GM12878 (cell line): Measurements from ENCODE around the gene TWIST1. TPM values are rescaled to one million over a fixed set of nuclear protein-coding genes. Genes with fewer than 3 reads are reported as not detected.

Experiments used
- ATAC-seq: fragments of 200-7000 bp; cut with Tn5 transposase; 3 replicates; pipeline ENCODE4 v1.9.1; 2020; ENCODE audit warnings: mild to moderate bottlenecking, moderate library complexity
- BruUV-seq: library from RNA; stranded (reverse); fragments of 400-500 nt; replicated peaks from 2 replicates; lab custom pipeline; 2021; lab: Mats Ljungman, UMichigan
- CTCF ChIA-PET: fragments of 300-600 bp; sonication (Branson Sonifier 250); formaldehyde crosslinking; extraction: SDS; loops from one replicate; lab custom pipeline; 2021; ENCODE audit warnings: inconsistent platforms; lab: Yijun Ruan, JAX
- POLR2A ChIA-PET: fragments of 350-600 bp; formaldehyde crosslinking; extraction: SDS; loops from one replicate; lab custom pipeline; 2021; ENCODE audit warnings: inconsistent platforms; lab: Charles Lee
- RAD21 ChIA-PET: fragments of 300-600 bp; sonication (Branson Sonifier 250); formaldehyde crosslinking; loops from one replicate; lab custom pipeline; 2023; ENCODE audit warnings: antibody characterized with exemption; ENCODE audit not compliant: unreplicated experiment; lab: Charles Lee
- SMC1A ChIA-PET: fragments of 300-600 bp; sonication (Branson Sonifier 250); formaldehyde crosslinking; loops from one replicate; lab custom pipeline; 2023; ENCODE audit not compliant: unreplicated experiment, uncharacterized antibody; lab: Charles Lee
- DNase-seq: peaks from one replicate; pipeline ENCODE4 v3.0.0-alpha.2; 2011; ENCODE audit warnings: low read depth, low spot score
- FAIRE-seq: peaks from 3 replicates; lab custom pipeline; 2011; peaks lifted over from hg19 to GRCh38; lab: Jason Lieb, UNC
- H2AFZ ChIP-seq: 2 replicates; pipeline ENCODE4 v1.6.0; 2011; ENCODE audit warnings: low read depth, low read length, control low read depth; ENCODE audit not compliant: control insufficient read depth
- H3K27ac ChIP-seq: 2 replicates; pipeline ENCODE4 v1.5.1; 2011; ENCODE audit warnings: control low read depth; ENCODE audit not compliant: control insufficient read depth, insufficient read depth
- H3K27me3 ChIP-seq, 2 experiments: replicated peaks in 1 of 2; 2 replicates each; pipeline versions ENCODE4 v1.6.0 to v1.6.1; 2011; ENCODE audit warnings: low read length in 1 of 2; ENCODE audit not compliant: control insufficient read depth in 2 of 2, insufficient read depth in 2 of 2
- H3K36me3 ChIP-seq, 2 experiments: 2 replicates each; pipeline ENCODE4 v1.5.1; 2011; ENCODE audit warnings: low read length in 1 of 2; ENCODE audit not compliant: control insufficient read depth in 2 of 2, insufficient read depth in 2 of 2
- H3K4me1 ChIP-seq: 2 replicates; pipeline ENCODE4 v1.6.1; 2011; ENCODE audit warnings: mild to moderate bottlenecking, low read length, moderate library complexity, mixed read lengths; ENCODE audit not compliant: control insufficient read depth, insufficient read depth
- H3K4me2 ChIP-seq: 2 replicates; pipeline ENCODE4 v1.6.0; 2011; ENCODE audit warnings: control low read depth; ENCODE audit not compliant: control insufficient read depth, insufficient read depth
- H3K4me3 ChIP-seq: fragments of 200-600 bp; sonication (generic); 2 replicates; pipeline ENCODE4 v1.5.1; 2016
- H3K79me2 ChIP-seq: 2 replicates; pipeline ENCODE4 v1.6.0; 2011; ENCODE audit warnings: low read length; ENCODE audit not compliant: control insufficient read depth, insufficient read depth
- H3K9ac ChIP-seq: 2 replicates; pipeline ENCODE4 v1.8.0; 2011; ENCODE audit warnings: low read length, control low read depth, mixed read lengths; ENCODE audit not compliant: control insufficient read depth, insufficient read depth
- H3K9me3 ChIP-seq: replicated peaks from 3 replicates; pipeline ENCODE4 v1.5.1; 2011; ENCODE audit warnings: mild to moderate bottlenecking, low read length; ENCODE audit not compliant: control insufficient read depth, insufficient read depth
- H4K20me1 ChIP-seq: 2 replicates; pipeline ENCODE4 v1.6.0; 2011; ENCODE audit not compliant: control insufficient read depth, insufficient read depth
- EP300 ChIP-seq, 2 experiments: fragments of 150-350 bp in 1 of 2; IDR thresholded peaks; 2 replicates each; pipeline ENCODE4 v1.6.1; 2011 to 2012; ENCODE audit warnings: low read depth in 2 of 2, low read length in 2 of 2, borderline replicate concordance in 1 of 2, improper control_type of control experiment in 1 of 2, inconsistent platforms in 1 of 2; ENCODE audit not compliant: control insufficient read depth in 1 of 2
- IKZF2 ChIP-seq, 2 experiments: fragments of 450-650 bp; IDR thresholded peaks; 2 replicates each; pipeline ENCODE4 v1.6.1; 2017; ENCODE audit warnings: mild to moderate bottlenecking in 2 of 2, moderate library complexity in 2 of 2
- NBN ChIP-seq: fragments of 450-650 bp; IDR thresholded peaks from 2 replicates; pipeline ENCODE4 v1.6.1; 2016
- POLR2AphosphoS5 ChIP-seq: IDR thresholded peaks from 2 replicates; pipeline ENCODE4 v1.6.1; 2011; ENCODE audit warnings: mild to moderate bottlenecking, low read length, inconsistent platforms
- ZNF207 ChIP-seq: fragments of 450-650 bp; IDR thresholded peaks from 2 replicates; pipeline ENCODE4 v1.6.1; 2014; ENCODE audit warnings: antibody characterized with exemption, mild to moderate bottlenecking, borderline replicate concordance
- WGBS: methylation state at CpG from one replicate; pipeline ENCODE4 v1.1.6; 2016; ENCODE audit warnings: low lambda C conversion rate; ENCODE audit not compliant: insufficient replicate concordance, insufficient coverage; ENCODE audit errors: missing lambda C conversion rate; 5-methylcytosine and 5-hydroxymethylcytosine counted together
- in situ Hi-C: fragments of 300-500 bp; cut with MboI; formaldehyde crosslinking; loops from 9 replicates; pipeline ENCODE4 v1.14.3; 2018; ENCODE audit warnings: mixed read lengths
- intact Hi-C: fragments of 100-400 bp; cut with micrococcal nuclease; formaldehyde crosslinking; loops from one replicate; pipeline ENCODE4 v1.14.2; 2022; ENCODE audit not compliant: unreplicated experiment
- polyA plus RNA-seq, 11 experiments: library from polyadenylated mRNA; depleted of rRNA in 4 of 11; unstranded in 6 of 11; stranded (reverse) in 5 of 11; fragments of >200 nt; fragmentation: Nextera tagmentation in 4 of 11; fragmentation: Illumina TruSeq in 1 of 11; extraction: Ambion mirVana in 4 of 11; extraction: Trizol in 1 of 11; gene quantifications; 1 replicate in 1 of 11; 2 replicates in 10 of 11; pipeline versions ENCODE4 v1.2.1 to v1.2.3, GENCODE V29; 2011 to 2016; ENCODE audit warnings: inconsistent platforms in 2 of 11, missing spikeins in 2 of 11, low read depth in 1 of 11
- total RNA-seq, 4 experiments: library from RNA; depleted of rRNA in 3 of 4; stranded (reverse); fragments of >200 nt in 3 of 4; fragmentation: Illumina TruSeq in 1 of 4; extraction: Trizol in 1 of 4; gene quantifications; 2 replicates each; pipeline versions ENCODE4 v1.2.1 to v1.2.3, GENCODE V29; 2013 to 2021
- TF ChIP-seq, protein P1 (sequence below): IDR thresholded peaks from 2 replicates; pipeline ENCODE4 v1.6.1; 2012; ENCODE audit warnings: mild to moderate bottlenecking, low read depth, low read length
- TF ChIP-seq, protein P2 (sequence below): fragments of 450-650 bp; IDR thresholded peaks from 2 replicates; pipeline ENCODE4 v1.6.1; 2017; ENCODE audit warnings: mild to moderate bottlenecking, moderate library complexity

The TWIST1 gene
- total and polyA plus RNA-seq, 10 of the 15 experiments (the other 5 are each of a cell fraction or from before 2014, with no cell fraction given) = not detected

DNA sequence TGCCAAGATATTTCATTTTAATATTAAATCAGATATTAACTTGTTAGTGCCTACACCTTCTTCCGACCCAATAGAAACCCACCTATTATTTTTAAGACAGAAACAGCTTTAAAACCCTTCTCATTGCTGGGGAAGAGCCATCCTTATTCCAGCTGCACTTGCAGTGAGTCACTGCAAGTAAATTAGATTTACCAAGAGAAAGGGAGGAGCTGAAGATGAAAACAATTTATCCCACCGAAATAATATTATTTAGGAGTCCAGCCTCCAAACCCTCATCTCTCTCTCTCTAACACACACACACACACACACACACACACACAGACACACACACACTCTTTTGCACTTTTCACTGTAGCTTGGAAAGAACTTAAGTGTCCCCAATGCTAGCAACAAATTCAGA lies 26.9 kb downstream of the TWIST1 start:
- POLR2A ChIA-PET = no interaction called here
- FAIRE-seq (no peak), ATAC-seq (no peak), DNase-seq (no peak)
- RAD21 ChIA-PET = no interaction called here
- BruUV-seq = no TSS peak
- no peaks in the 10 kb centered on the region for H3K79me2 ChIP-seq
- H2AFZ ChIP-seq = no peak overlapping the region
- H3K9me3 ChIP-seq = no peaks in the 10 kb centered on the region
- no peaks in the 10 kb centered on the region for H3K4me1 ChIP-seq
- H3K9ac ChIP-seq = no peak overlapping the region
- no peaks in the 10 kb centered on the region for H4K20me1 ChIP-seq
- in situ Hi-C loops = no loop called here
- WGBS = 14% methylated on average over 2 of the region's 2 CpGs
- TF ChIP-seq, protein P1, sequence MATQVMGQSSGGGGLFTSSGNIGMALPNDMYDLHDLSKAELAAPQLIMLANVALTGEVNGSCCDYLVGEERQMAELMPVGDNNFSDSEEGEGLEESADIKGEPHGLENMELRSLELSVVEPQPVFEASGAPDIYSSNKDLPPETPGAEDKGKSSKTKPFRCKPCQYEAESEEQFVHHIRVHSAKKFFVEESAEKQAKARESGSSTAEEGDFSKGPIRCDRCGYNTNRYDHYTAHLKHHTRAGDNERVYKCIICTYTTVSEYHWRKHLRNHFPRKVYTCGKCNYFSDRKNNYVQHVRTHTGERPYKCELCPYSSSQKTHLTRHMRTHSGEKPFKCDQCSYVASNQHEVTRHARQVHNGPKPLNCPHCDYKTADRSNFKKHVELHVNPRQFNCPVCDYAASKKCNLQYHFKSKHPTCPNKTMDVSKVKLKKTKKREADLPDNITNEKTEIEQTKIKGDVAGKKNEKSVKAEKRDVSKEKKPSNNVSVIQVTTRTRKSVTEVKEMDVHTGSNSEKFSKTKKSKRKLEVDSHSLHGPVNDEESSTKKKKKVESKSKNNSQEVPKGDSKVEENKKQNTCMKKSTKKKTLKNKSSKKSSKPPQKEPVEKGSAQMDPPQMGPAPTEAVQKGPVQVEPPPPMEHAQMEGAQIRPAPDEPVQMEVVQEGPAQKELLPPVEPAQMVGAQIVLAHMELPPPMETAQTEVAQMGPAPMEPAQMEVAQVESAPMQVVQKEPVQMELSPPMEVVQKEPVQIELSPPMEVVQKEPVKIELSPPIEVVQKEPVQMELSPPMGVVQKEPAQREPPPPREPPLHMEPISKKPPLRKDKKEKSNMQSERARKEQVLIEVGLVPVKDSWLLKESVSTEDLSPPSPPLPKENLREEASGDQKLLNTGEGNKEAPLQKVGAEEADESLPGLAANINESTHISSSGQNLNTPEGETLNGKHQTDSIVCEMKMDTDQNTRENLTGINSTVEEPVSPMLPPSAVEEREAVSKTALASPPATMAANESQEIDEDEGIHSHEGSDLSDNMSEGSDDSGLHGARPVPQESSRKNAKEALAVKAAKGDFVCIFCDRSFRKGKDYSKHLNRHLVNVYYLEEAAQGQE = no peak
- TF ChIP-seq, all 136 proteins: peak for 0
- no peak overlapping the region for H3K27ac ChIP-seq
- no peaks in the 10 kb centered on the region for H3K36me3 ChIP-seq
- H3K4me3 ChIP-seq = no peak overlapping the region
- H3K27me3 ChIP-seq = no peaks in the 10 kb centered on the region
- SMC1A ChIA-PET = interaction anchor here (0.6 kb wide), 1 partner anchor 31 kb away, joined by 4 read pairs; no protein-coding TSS in a partner anchor
- CTCF ChIA-PET = no interaction called here
- H3K4me2 ChIP-seq = no peak overlapping the region
- intact Hi-C loops = no loop called here

DNA sequence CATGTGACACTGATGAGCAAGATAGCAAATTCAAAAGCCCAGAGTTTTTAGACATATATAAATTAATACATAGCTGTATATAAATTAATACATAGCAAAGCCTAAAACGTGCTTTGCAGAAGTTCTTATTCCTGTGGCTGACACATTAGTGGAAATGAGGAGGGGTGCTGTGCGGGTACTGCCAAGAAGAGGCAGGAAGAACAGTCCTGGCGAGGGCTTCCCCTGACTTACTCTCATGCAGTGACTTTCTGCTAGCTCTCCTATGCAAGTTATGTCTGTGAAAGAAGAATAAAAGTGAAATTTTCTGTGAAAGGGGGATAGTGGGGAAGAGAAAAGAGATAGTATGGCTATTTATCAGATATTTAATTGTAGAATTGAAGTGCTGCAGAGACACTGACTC lies 27.6 kb downstream of the TWIST1 start:
- FAIRE-seq (no peak), ATAC-seq (no peak)
- RAD21 ChIA-PET = no interaction called here
- no peak for TF ChIP-seq IKZF2 (IDR thresholded peaks at IDR 0.05)
- TF ChIP-seq EP300 (IDR thresholded peaks at IDR 0.05; ENCODE audit: borderline replicate concordance in 1 of 2, control insufficient read depth in 1 of 2, low read depth in 2 of 2, low read length in 2 of 2) = no peak
- TF ChIP-seq ZNF207 = no peak
- no peak for TF ChIP-seq NBN
- TF ChIP-seq, protein P2, sequence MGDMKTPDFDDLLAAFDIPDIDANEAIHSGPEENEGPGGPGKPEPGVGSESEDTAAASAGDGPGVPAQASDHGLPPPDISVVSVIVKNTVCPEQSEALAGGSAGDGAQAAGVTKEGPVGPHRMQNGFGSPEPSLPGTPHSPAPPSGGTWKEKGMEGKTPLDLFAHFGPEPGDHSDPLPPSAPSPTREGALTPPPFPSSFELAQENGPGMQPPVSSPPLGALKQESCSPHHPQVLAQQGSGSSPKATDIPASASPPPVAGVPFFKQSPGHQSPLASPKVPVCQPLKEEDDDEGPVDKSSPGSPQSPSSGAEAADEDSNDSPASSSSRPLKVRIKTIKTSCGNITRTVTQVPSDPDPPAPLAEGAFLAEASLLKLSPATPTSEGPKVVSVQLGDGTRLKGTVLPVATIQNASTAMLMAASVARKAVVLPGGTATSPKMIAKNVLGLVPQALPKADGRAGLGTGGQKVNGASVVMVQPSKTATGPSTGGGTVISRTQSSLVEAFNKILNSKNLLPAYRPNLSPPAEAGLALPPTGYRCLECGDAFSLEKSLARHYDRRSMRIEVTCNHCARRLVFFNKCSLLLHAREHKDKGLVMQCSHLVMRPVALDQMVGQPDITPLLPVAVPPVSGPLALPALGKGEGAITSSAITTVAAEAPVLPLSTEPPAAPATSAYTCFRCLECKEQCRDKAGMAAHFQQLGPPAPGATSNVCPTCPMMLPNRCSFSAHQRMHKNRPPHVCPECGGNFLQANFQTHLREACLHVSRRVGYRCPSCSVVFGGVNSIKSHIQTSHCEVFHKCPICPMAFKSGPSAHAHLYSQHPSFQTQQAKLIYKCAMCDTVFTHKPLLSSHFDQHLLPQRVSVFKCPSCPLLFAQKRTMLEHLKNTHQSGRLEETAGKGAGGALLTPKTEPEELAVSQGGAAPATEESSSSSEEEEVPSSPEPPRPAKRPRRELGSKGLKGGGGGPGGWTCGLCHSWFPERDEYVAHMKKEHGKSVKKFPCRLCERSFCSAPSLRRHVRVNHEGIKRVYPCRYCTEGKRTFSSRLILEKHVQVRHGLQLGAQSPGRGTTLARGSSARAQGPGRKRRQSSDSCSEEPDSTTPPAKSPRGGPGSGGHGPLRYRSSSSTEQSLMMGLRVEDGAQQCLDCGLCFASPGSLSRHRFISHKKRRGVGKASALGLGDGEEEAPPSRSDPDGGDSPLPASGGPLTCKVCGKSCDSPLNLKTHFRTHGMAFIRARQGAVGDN = no peak
- TF ChIP-seq POLR2AphosphoS5 = no peak

More for the DNA sequence above, 27.6 kb downstream of the TWIST1 start:
- POLR2A ChIA-PET = no interaction called here
- H3K36me3 ChIP-seq = no peaks in the 10 kb centered on the region
- no peak overlapping the region for H3K4me2 ChIP-seq
- CTCF ChIA-PET = no interaction called here
- DNase-seq = no peak
- no peak overlapping the region for H2AFZ ChIP-seq
- 0% methylated on average over 3 of the region's 3 CpGs for WGBS
- no peaks in the 10 kb centered on the region for H3K4me1 ChIP-seq
- intact Hi-C loops = no loop called here
- H3K27me3 ChIP-seq = no peaks in the 10 kb centered on the region
- SMC1A ChIA-PET = no interaction called here
- no peaks in the 10 kb centered on the region for H3K79me2 ChIP-seq
- no peak overlapping the region for H3K4me3 ChIP-seq
- no TSS peak for BruUV-seq
- H3K9ac ChIP-seq = no peak overlapping the region
- H3K9me3 ChIP-seq = no peaks in the 10 kb centered on the region
- H4K20me1 ChIP-seq = no peaks in the 10 kb centered on the region
- in situ Hi-C loops = no loop called here
- H3K27ac ChIP-seq = no peak overlapping the region
